ENCODE data around the gene LMX1B.

Gene LMX1B

GRCh38 chr9:126692041-126692758 is 78.5 kb downstream of the LMX1B start:
- H3K4me3 ChIP-seq (ENCODE audit: low read depth, low read length) = no peak overlapping the region
- TF ChIP-seq, protein P1, sequence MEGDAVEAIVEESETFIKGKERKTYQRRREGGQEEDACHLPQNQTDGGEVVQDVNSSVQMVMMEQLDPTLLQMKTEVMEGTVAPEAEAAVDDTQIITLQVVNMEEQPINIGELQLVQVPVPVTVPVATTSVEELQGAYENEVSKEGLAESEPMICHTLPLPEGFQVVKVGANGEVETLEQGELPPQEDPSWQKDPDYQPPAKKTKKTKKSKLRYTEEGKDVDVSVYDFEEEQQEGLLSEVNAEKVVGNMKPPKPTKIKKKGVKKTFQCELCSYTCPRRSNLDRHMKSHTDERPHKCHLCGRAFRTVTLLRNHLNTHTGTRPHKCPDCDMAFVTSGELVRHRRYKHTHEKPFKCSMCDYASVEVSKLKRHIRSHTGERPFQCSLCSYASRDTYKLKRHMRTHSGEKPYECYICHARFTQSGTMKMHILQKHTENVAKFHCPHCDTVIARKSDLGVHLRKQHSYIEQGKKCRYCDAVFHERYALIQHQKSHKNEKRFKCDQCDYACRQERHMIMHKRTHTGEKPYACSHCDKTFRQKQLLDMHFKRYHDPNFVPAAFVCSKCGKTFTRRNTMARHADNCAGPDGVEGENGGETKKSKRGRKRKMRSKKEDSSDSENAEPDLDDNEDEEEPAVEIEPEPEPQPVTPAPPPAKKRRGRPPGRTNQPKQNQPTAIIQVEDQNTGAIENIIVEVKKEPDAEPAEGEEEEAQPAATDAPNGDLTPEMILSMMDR (IDR thresholded peaks at IDR 0.05; ENCODE audit: borderline replicate concordance, insufficient read depth, low read depth, low read length) = no peak

GRCh38 chr9:126692759-126693427 is 79.2 kb downstream of the LMX1B start:
- TF ChIP-seq, protein P1 (IDR thresholded peaks at IDR 0.05; ENCODE audit: borderline replicate concordance, insufficient read depth, low read depth, low read length) = no peak
- no peak overlapping the region for H3K4me3 ChIP-seq (ENCODE audit: low read depth, low read length)

DNA sequence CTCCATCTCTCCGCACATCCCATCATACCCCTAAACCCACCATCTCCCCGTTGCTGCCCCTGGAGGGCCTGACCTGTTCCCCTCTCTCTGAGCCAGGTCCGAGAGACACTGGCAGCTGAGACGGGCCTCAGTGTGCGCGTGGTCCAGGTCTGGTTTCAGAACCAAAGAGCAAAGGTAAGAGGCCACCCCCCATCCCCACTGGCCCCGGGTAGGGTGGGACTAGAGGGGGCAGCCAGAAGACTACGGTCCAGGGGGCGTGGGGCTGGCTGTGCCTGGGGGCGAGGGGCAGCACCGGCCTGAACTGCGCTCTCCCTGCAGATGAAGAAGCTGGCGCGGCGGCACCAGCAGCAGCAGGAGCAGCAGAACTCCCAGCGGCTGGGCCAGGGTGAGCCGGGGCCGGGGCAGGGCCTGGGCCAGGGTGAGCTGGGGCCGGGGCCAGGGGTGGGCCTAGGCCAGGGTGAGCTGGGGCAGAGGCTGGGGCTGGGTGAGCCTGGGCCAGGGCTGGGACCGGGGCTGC is 79.8 kb downstream of the LMX1B start:
- no peak overlapping the region for H3K4me3 ChIP-seq (ENCODE audit: low read depth, low read length)
- TF ChIP-seq, protein P1 (IDR thresholded peaks at IDR 0.05; ENCODE audit: borderline replicate concordance, insufficient read depth, low read depth, low read length) = no peak

DNA sequence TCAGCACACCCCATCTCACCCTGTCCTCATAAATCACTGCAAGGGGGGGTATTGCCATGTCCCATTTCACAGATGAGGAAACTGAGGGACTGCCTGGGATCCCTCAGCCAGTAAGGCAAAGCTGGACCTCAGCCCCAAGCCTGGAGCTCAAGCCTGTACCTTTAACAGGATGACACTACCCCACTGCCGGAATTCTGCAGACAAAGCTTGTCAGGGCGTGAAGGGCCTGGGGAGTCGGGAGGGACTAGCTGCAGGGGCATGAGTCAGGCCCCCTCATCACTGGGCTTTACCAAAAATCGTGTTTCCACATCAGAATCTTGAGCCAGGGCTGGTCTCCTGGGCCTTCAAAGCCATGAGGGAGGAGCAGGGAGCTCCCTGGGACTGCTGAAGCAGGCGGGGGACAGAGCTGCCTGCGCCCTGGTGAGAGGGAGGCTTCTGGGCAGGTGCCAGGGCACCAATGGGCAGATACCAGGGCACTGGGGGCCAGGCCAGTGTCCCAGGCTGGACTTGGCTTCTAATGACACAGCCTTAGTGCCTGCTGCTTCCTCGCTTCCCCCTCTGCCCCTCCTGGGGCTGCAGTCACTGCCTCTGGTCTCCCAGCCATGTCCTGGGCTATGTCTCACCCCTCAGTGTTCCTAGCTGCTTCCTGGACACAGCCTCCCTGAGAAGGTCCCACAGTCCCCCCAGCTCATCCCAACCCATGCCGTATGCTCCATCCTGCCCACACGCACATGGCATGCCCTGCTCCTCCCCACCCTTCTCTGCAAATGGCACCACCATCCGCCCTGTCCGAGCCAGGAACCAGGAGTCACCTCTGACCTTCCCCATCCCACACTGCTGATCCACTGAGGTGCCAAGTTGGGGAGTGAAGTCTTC is 80.7 kb downstream of the LMX1B start:
- no peak overlapping the region for H3K4me3 ChIP-seq (ENCODE audit: low read depth, low read length)
- TF ChIP-seq, protein P1 (IDR thresholded peaks at IDR 0.05; ENCODE audit: borderline replicate concordance, insufficient read depth, low read depth, low read length) = no peak

DNA sequence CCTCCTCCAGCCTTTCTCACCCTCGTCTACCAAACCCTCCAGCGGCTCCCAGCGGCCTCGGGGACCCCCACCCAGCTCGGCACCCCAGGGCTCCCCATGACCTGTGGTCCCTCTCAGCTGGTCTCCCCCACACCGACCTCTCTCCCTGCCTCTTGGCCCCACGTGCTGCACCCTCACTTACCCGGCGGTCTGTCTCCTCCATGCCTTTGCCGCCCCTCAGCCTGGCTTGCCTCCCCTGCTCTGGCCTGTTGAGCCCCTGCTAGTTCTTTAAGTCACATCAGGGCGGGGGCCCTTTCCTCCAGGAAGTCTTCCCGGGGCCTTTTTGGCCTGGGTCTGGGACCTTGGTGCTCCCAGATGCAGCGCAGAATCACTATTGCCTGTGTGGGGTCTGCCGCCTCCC is 81.5 kb downstream of the LMX1B start:
- no peak overlapping the region for H3K4me3 ChIP-seq (ENCODE audit: low read depth, low read length)
- TF ChIP-seq, protein P1 (IDR thresholded peaks at IDR 0.05; ENCODE audit: borderline replicate concordance, insufficient read depth, low read depth, low read length) = no peak

DNA sequence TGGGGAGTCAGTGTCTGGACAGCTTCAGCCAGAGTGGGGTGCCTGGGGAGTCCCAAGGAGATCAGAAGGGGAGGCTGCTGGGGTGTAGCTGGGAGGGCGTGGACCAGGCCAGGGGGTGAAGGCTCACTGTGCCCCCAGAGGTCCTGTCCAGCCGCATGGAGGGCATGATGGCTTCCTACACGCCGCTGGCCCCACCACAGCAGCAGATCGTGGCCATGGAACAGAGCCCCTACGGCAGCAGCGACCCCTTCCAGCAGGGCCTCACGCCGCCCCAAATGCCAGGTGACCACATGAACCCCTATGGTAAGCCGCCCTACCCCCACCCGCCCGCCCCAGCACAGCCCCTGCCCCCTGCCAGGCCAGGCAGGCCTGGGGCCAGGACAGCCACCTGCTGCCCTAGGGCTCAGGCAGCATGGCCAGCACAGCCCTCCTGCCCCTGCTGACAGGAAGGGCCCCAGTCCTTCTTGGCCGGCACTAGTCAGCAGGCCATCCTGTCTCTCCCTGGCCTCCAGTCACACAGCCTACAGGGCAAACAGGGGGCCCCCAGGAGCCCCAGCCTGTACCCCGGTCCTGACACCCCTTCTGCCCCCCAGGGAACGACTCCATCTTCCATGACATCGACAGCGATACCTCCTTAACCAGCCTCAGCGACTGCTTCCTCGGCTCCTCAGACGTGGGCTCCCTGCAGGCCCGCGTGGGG is 82.1 kb downstream of the LMX1B start:
- H3K4me3 ChIP-seq (ENCODE audit: low read depth, low read length) = no peak overlapping the region
- TF ChIP-seq, protein P1 (IDR thresholded peaks at IDR 0.05; ENCODE audit: borderline replicate concordance, insufficient read depth, low read depth, low read length) = no peak

Data from GM12875 (cell line).